Peyer's patch (tissue), 4 donors: ENCODE measurements around the gene C14orf119.

Experiments used
- POLR2A ChIP-seq, 2 donors: fragments of 450-650 bp; IDR thresholded peaks; one replicate each; pipeline ENCODE4 v1.5.1; 2017; ENCODE audit warnings: antibody characterized with exemption in 2 of 2, mild to moderate bottlenecking in 2 of 2, moderate library complexity in 2 of 2
- TF ChIP-seq, protein P1 (sequence below), 6 experiments: fragments of 450-650 bp in 4 of 6; fragments of 200-600 bp in 2 of 6; sonication (generic) in 1 of 6; IDR thresholded peaks; one replicate each; pipeline ENCODE4 v1.5.1; 2017 to 2019; ENCODE audit warnings: antibody characterized with exemption in 6 of 6, mild to moderate bottlenecking in 3 of 6, moderate library complexity in 1 of 6

DNA sequence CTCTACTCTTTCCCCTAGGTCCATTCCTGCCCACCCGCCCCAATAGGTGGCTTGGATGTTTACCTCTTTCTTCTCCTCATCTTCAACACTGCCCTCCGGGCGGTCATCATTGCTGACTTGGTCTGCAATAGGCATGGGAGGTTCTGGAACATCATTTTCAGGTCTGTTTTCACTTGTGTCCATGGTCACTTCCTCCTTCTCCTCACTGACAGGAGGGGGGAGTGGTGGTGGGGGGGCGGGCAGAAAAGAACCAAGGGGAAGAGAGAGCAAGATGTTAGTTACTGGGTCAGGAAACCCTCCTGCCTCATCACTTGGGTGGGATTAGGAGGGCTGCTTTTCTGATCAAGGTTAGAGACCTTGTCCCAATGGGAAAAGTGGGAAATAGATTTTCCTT is 25.9 kb upstream of the C14orf119 start:
- TF ChIP-seq, protein P1, sequence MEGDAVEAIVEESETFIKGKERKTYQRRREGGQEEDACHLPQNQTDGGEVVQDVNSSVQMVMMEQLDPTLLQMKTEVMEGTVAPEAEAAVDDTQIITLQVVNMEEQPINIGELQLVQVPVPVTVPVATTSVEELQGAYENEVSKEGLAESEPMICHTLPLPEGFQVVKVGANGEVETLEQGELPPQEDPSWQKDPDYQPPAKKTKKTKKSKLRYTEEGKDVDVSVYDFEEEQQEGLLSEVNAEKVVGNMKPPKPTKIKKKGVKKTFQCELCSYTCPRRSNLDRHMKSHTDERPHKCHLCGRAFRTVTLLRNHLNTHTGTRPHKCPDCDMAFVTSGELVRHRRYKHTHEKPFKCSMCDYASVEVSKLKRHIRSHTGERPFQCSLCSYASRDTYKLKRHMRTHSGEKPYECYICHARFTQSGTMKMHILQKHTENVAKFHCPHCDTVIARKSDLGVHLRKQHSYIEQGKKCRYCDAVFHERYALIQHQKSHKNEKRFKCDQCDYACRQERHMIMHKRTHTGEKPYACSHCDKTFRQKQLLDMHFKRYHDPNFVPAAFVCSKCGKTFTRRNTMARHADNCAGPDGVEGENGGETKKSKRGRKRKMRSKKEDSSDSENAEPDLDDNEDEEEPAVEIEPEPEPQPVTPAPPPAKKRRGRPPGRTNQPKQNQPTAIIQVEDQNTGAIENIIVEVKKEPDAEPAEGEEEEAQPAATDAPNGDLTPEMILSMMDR (IDR thresholded peaks at IDR 0.05) = no peak
- no peak for TF ChIP-seq POLR2A (IDR thresholded peaks at IDR 0.05)
